NCI-H1105 treated with DMSO at 0.1 percent for 48 hours (cell line): ENCODE data around the gene NAIP.
"Not testable (repeated sequence)": the region's sequence is repeated elsewhere in the genome, so short reads cannot be mapped to it uniquely, and the experiment has no call there.

Source experiments
- DNase-seq: peaks from one replicate; lab custom pipeline; 2025; lab: John Stamatoyannopoulos, UW

Gene NAIP

GRCh38 chr5:70925211-70925562 lies 100.0 kb downstream of the NAIP start:
- DNase-seq: not testable (repeated sequence)
